OCI-LY7 (cell line): Measurements from ENCODE around the gene PCDHA13. TPM values are rescaled to one million over a fixed set of nuclear protein-coding genes. Genes with fewer than 3 reads are reported as not detected.

Experiments used
- BruUV-seq: library from RNA; stranded (reverse); fragments of 400-500 nt; replicated peaks from 2 replicates; lab custom pipeline; 2021; lab: Mats Ljungman, UMichigan
- CTCF ChIA-PET: fragments of 300-600 bp; sonication (Branson Sonifier 250); formaldehyde crosslinking; loops from one replicate; lab custom pipeline; 2022; ENCODE audit warnings: antibody characterized with exemption; ENCODE audit not compliant: unreplicated experiment; lab: Charles Lee
- POLR2A ChIA-PET: fragments of 300-600 bp; sonication (Branson Sonifier 250); formaldehyde crosslinking; loops from one replicate; lab custom pipeline; 2022; ENCODE audit warnings: antibody characterized with exemption; lab: Charles Lee
- DNase-seq: peaks from one replicate; pipeline ENCODE4 v3.0.0-alpha.2; 2015; ENCODE audit warnings: low spot score
- H2AFZ ChIP-seq: fragments of 200-600 bp; sonication (generic), shearing (Covaris generic); 2 replicates; pipeline ENCODE4 v1.6.1; 2014; ENCODE audit warnings: mild to moderate bottlenecking, antibody characterized with exemption, low read length, moderate library complexity
- H3K27ac ChIP-seq: fragments of 200-600 bp; sonication (generic); 2 replicates; pipeline ENCODE4 v1.5.1; 2014; ENCODE audit warnings: mixed run types, low read depth, mild to moderate bottlenecking, moderate library complexity, low read length, inconsistent platforms; ENCODE audit not compliant: poor library complexity, severe bottlenecking
- H3K36me3 ChIP-seq: fragments of 200-600 bp; sonication (generic); 2 replicates; pipeline ENCODE4 v1.6.1; 2014; ENCODE audit warnings: mild to moderate bottlenecking, antibody characterized with exemption, low read length, moderate library complexity, mixed read lengths; ENCODE audit not compliant: insufficient read depth
- H3K4me1 ChIP-seq: fragments of 200-600 bp; sonication (generic); 2 replicates; pipeline ENCODE4 v1.5.1; 2014; ENCODE audit warnings: mild to moderate bottlenecking, low read length; ENCODE audit not compliant: insufficient read depth, poor library complexity, severe bottlenecking
- H3K4me2 ChIP-seq: fragments of 200-600 bp; sonication (generic); 2 replicates; pipeline ENCODE4 v1.6.1; 2014; ENCODE audit warnings: mild to moderate bottlenecking, low read length
- H3K4me3 ChIP-seq: fragments of 200-600 bp; sonication (generic); 2 replicates; pipeline ENCODE4 v1.5.1; 2014; ENCODE audit warnings: mild to moderate bottlenecking, low read depth, low read length; ENCODE audit not compliant: poor library complexity, severe bottlenecking
- H3K79me2 ChIP-seq: fragments of 200-600 bp; sonication (generic); 2 replicates; pipeline ENCODE4 v1.6.1; 2016; ENCODE audit warnings: low read depth, mild to moderate bottlenecking, low read length, moderate library complexity, mixed read lengths; ENCODE audit not compliant: insufficient read depth
- H3K9me2 ChIP-seq: fragments of 200-600 bp; sonication (generic); 2 replicates; pipeline ENCODE4 v1.6.1; 2016; ENCODE audit warnings: mild to moderate bottlenecking, low read length, mixed read lengths; ENCODE audit not compliant: insufficient read depth
- H3K9me3 ChIP-seq: fragments of 200-600 bp; sonication (generic); 2 replicates; pipeline ENCODE4 v1.6.1; 2014; ENCODE audit warnings: mild to moderate bottlenecking, mixed run types, low read length, mixed read lengths
- H4K20me1 ChIP-seq: fragments of 200-600 bp; sonication (generic); 2 replicates; pipeline ENCODE4 v1.6.1; 2014; ENCODE audit warnings: mild to moderate bottlenecking, antibody characterized with exemption, low read length, moderate library complexity, mixed read lengths; ENCODE audit not compliant: insufficient read depth
- CTCF ChIP-seq: fragments of 200-600 bp; sonication (generic); conservative IDR thresholded peaks from 2 replicates; pipeline ENCODE4 v1.5.1; 2014; ENCODE audit warnings: mild to moderate bottlenecking, antibody characterized with exemption, low read length, moderate library complexity, mixed read lengths
- EZH2phosphoT487 ChIP-seq: fragments of 200-600 bp; sonication (generic); IDR thresholded peaks from 2 replicates; pipeline ENCODE4 v1.6.1; 2018; ENCODE audit warnings: low read depth, borderline replicate concordance, mild to moderate bottlenecking, mixed run types, antibody characterized with exemption, low read length, moderate library complexity, mixed read lengths
- intact Hi-C: fragments of 100-400 bp; cut with micrococcal nuclease; formaldehyde crosslinking; loops from one replicate; pipeline ENCODE4 v1.10.0; 2022; ENCODE audit not compliant: unreplicated experiment
- total RNA-seq, 2 experiments: library from RNA; depleted of rRNA in 1 of 2; stranded (reverse); fragments of >200 nt in 1 of 2; shearing (Covaris generic) in 1 of 2; gene quantifications; 2 replicates each; pipeline ENCODE4 v1.2.3, GENCODE V29; 2014 to 2022

The PCDHA13 gene
- total RNA-seq, 2 experiments from 2014 or later, result not detected

- Histone ChIP-seq H3K4me3 (no peak overlapping the region), H3K36me3 (no peaks in the 10 kb centered on the region), H2AFZ (no peak overlapping the region), H4K20me1 (no peaks in the 10 kb centered on the region), H3K4me1 (no peaks in the 10 kb centered on the region), H3K9me3 (no peaks in the 10 kb centered on the region), H3K4me2 (no peak overlapping the region), H3K27ac (no peak overlapping the region), H3K79me2 (no peaks in the 10 kb centered on the region), H3K9me2 (no peaks in the 10 kb centered on the region)
- no TSS peak for BruUV-seq
- ChIA-PET CTCF (no interaction called here), POLR2A (no interaction called here)
- no peak for DNase-seq
- no peak for TF ChIP-seq EZH2phosphoT487
- TF ChIP-seq CTCF, result no peak
- intact Hi-C loops, result no loop called here
Measured at GRCh38 chr5:140835622-140836510, 46.1 kb upstream of the PCDHA13 start.

GRCh38 chr5:140840978-140841962 lies 40.7 kb upstream of the PCDHA13 start, which contains the start of gene PCDHA8:
PCDHA8 (plus strand) TSS chr5:140841187; CDS start chr5:140841322, 135 bp downstream.
- H4K20me1 ChIP-seq, result no peaks in the 10 kb centered on the region
- no peak within 1 kb of the TSS for H2AFZ ChIP-seq
- H3K9me3 ChIP-seq, result no peaks in the 10 kb centered on the region
- H3K36me3 ChIP-seq, result no peaks in the 10 kb centered on the region
- H3K4me3 ChIP-seq, result no peak within 1 kb of the TSS
- H3K27ac ChIP-seq, result no peak within 1 kb of the TSS
- no peaks in the 10 kb centered on the region for H3K79me2 ChIP-seq
- peak; percentile 35 for DNase-seq
- intact Hi-C loops, result loop anchor here (1.0 kb wide), 1 partner anchor 200 kb away; no protein-coding TSS in a partner anchor
- H3K4me1 ChIP-seq, result no peaks in the 10 kb centered on the region
- BruUV-seq, result no TSS peak
- ChIA-PET CTCF (no interaction called here), POLR2A (no interaction called here)
- H3K9me2 ChIP-seq, result no peaks in the 10 kb centered on the region
- no peak within 1 kb of the TSS for H3K4me2 ChIP-seq
- TF ChIP-seq CTCF, result peak; percentile 77
- no peak for TF ChIP-seq EZH2phosphoT487
